Measurements from ENCODE around the gene SLC18A3. TPM values are rescaled to one million over a fixed set of nuclear protein-coding genes. Genes with fewer than 3 reads are reported as not detected.

The SLC18A3 gene
- total RNA-seq, 3 donors from 2014 or later = not detected

DNA sequence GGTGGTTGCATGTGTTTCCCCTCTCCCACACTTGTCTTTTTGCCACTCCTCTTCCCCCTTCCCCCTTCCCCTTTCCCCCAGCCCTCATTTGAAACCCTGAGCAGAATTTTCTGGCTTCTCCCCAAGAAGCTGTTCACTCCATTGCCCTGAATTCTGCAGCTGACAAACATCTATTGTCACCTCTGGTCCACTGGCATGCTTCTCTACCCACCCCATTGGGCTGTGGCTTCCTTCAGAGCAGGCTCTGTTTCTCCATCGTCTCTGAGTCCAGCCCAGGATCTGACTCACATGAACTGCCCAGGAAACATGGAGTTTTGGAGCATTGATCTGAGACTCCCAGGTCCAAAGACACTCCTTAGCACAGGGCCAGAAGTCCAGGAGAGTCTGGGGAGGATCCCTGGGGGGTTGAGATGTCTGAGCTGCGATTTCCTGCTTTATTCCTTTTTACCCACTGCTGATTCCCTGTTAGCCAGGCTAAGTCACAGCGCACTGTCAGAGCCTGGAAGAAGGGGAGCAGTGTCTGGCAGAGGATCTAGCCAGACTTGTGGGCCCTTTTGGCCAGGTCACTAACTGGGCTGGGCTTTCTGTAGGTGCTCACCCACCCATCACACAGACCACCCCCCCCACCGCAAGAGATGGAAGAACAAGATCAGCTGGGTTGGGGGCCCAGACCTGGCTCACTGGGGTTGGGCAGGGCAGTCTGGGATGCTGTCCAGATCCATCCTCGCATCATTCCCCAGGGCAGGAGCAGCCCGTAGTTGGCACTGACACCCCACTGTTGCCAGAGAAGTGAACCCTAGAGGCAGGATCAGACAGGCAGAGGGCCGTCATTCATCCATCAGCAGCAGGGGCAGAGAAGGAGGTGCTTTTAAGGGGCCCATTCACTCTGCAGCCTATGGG lies 7.3 kb downstream of the SLC18A3 start:
- H3K27me3 ChIP-seq = peaks cover 0 to 84% of the 10 kb centered on the region in 2 donors
- no peaks in the 10 kb centered on the region for H3K4me1 ChIP-seq
- H3K9me3 ChIP-seq = no peaks in the 10 kb centered on the region
- TF ChIP-seq POLR2A (IDR thresholded peaks at IDR 0.05) (no peak), POLR2AphosphoS5 (IDR thresholded peaks at IDR 0.05) (no peak)
- intact Hi-C loops (cut with DNase I; ENCODE audit: low total_unique reads) = loop anchor here (1.0 kb wide), 1 partner anchor 151 kb away; no protein-coding TSS in a partner anchor
- H3K4me3 ChIP-seq = no peak overlapping the region
- H3K27ac ChIP-seq = no peak overlapping the region
- H3K36me3 ChIP-seq = no peaks in the 10 kb centered on the region
- peak in 1 of 2 donors; percentile 39 for DNase-seq (ENCODE audit: low spot score in 2 of 2)

DNA sequence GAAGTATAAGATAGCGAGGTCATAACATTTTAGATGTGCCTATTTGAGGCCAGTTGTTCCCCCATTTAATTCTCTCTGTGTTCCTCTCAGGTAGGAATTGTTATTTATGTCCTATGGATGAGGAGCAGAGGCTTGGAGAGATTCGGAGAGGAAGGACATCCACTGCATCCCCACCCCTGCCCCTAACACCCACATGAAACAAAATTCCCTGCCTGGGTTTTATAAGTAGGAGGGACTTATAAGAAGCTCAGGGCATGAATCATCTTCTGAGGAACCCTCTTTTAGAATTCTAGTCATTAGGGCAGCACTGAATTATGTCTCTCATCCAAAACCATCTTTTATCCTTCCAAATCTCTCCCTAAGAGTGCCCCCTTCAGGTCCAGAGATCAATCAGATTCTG lies 8.7 kb downstream of the SLC18A3 start:
- no peak overlapping the region for H3K27ac ChIP-seq
- intact Hi-C loops (cut with DNase I; ENCODE audit: low total_unique reads) = no loop called here
- H3K9me3 ChIP-seq = no peaks in the 10 kb centered on the region
- peaks cover 0 to 71% of the 10 kb centered on the region in 2 donors for H3K27me3 ChIP-seq
- no peaks in the 10 kb centered on the region for H3K36me3 ChIP-seq
- no peak overlapping the region for H3K4me3 ChIP-seq
- DNase-seq (ENCODE audit: low spot score in 2 of 2) = no peak
- no peak for TF ChIP-seq POLR2A (IDR thresholded peaks at IDR 0.05)
- TF ChIP-seq POLR2AphosphoS5 (IDR thresholded peaks at IDR 0.05) = no peak
- TF ChIP-seq, protein P1, sequence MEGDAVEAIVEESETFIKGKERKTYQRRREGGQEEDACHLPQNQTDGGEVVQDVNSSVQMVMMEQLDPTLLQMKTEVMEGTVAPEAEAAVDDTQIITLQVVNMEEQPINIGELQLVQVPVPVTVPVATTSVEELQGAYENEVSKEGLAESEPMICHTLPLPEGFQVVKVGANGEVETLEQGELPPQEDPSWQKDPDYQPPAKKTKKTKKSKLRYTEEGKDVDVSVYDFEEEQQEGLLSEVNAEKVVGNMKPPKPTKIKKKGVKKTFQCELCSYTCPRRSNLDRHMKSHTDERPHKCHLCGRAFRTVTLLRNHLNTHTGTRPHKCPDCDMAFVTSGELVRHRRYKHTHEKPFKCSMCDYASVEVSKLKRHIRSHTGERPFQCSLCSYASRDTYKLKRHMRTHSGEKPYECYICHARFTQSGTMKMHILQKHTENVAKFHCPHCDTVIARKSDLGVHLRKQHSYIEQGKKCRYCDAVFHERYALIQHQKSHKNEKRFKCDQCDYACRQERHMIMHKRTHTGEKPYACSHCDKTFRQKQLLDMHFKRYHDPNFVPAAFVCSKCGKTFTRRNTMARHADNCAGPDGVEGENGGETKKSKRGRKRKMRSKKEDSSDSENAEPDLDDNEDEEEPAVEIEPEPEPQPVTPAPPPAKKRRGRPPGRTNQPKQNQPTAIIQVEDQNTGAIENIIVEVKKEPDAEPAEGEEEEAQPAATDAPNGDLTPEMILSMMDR (IDR thresholded peaks at IDR 0.05) = no peak
- no peaks in the 10 kb centered on the region for H3K4me1 ChIP-seq

DNA sequence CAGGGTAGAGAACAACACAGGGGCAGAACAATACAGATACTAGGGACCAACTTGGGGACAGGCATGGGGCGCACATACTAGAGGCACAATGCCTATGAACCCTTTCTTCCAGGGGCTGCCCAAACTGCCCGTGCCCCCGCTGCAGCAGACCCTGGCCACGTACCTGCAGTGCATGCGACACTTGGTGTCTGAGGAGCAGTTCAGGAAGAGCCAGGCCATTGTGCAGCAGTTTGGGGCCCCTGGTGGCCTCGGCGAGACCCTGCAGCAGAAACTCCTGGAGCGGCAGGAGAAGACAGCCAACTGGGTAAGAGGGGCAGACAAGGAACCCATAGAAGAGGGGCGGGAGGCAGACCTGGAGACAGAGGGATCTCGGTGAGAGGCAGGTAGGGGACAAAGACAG lies 9.5 kb downstream of the SLC18A3 start:
- TF ChIP-seq, protein P1 (IDR thresholded peaks at IDR 0.05) = no peak
- TF ChIP-seq POLR2A (IDR thresholded peaks at IDR 0.05) (no peak), POLR2AphosphoS5 (IDR thresholded peaks at IDR 0.05) (no peak)
- Histone ChIP-seq H3K4me3 (no peak overlapping the region), H3K27me3 (peaks cover 0 to 63% of the 10 kb centered on the region in 2 donors), H3K36me3 (no peaks in the 10 kb centered on the region), H3K27ac (no peak overlapping the region), H3K4me1 (no peaks in the 10 kb centered on the region), H3K9me3 (no peaks in the 10 kb centered on the region)
- DNase-seq (ENCODE audit: low spot score in 2 of 2) = peak in 1 of 2 donors; percentile 17
- intact Hi-C loops (cut with DNase I; ENCODE audit: low total_unique reads) = no loop called here

DNA sequence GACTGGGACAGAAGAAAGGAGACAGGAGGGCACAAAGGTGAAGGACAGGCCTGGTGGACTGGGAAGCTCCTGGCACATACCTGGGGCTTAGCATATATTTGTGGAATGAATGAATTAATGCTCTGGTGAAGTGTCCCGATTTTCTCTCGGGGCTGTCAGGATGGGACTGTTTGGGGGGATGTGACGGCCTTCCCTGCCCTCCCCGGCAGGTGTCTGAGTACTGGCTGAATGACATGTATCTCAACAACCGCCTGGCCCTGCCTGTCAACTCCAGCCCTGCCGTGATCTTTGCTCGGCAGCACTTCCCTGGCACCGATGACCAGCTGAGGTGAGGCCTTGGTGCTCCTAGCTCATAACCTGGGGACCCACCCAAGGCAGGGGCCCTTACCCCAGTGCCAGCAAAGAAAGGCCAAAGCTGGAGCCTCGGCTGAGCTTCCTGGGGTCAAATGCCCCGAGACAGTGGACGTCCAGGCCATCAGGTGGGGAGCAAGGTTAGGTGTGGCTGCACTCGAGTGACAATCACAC lies 10.2 kb downstream of the SLC18A3 start:
- DNase-seq (ENCODE audit: low spot score in 2 of 2) = peak in 1 of 2 donors; percentile 10
- H3K36me3 ChIP-seq = no peaks in the 10 kb centered on the region
- intact Hi-C loops (cut with DNase I; ENCODE audit: low total_unique reads) = no loop called here

DNA sequence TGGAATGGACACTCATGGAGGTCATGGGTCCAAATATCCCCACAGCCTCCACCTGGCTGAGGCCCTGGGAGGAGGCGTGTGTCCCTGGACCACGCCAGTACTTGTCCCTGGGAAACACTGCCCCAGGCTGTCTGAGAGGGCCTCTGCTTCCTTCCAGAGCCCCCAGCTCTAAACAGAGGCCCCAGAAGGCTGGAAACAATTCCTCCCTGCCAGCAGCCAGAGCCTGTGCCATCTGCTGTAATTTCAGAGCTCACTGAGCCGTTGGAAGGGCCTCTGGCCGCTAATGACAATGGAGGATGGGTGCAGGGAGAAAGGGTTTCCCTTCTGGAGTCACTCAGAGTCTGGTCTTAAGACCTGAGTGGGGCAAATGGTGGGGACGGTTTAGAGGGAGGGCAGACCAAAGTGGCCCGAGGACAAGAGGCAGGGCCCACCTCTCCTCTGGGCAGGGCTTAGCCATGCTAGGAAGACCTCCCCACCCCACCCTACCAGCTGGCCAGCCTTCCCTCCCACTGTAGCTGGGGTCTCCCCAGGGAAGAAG lies 10.8 kb downstream of the SLC18A3 start:
- Histone ChIP-seq H3K9me3 (no peaks in the 10 kb centered on the region), H3K4me3 (no peak overlapping the region), H3K36me3 (no peaks in the 10 kb centered on the region), H3K27ac (no peak overlapping the region), H3K27me3 (peaks cover 0 to 50% of the 10 kb centered on the region in 2 donors), H3K4me1 (no peaks in the 10 kb centered on the region)
- intact Hi-C loops (cut with DNase I; ENCODE audit: low total_unique reads) = no loop called here
- TF ChIP-seq POLR2AphosphoS5 (IDR thresholded peaks at IDR 0.05) = no peak
- TF ChIP-seq, protein P1 (IDR thresholded peaks at IDR 0.05) = no peak
- TF ChIP-seq POLR2A (IDR thresholded peaks at IDR 0.05) = no peak
- peak in 1 of 2 donors; percentile 35 for DNase-seq (ENCODE audit: low spot score in 2 of 2)

More for the DNA sequence above, 10.2 kb downstream of the SLC18A3 start:
- Histone ChIP-seq H3K9me3 (no peaks in the 10 kb centered on the region), H3K4me3 (no peak overlapping the region), H3K27me3 (peaks cover 0 to 56% of the 10 kb centered on the region in 2 donors), H3K4me1 (no peaks in the 10 kb centered on the region), H3K27ac (no peak overlapping the region)
- no peak for TF ChIP-seq POLR2AphosphoS5 (IDR thresholded peaks at IDR 0.05)
- TF ChIP-seq POLR2A (IDR thresholded peaks at IDR 0.05) = no peak
- TF ChIP-seq, protein P1 (IDR thresholded peaks at IDR 0.05) = no peak

Data from breast epithelium (tissue), 4 donors.